Activated T-cell treated with anti-CD3 and anti-CD28 coated beads, Interleukin-2, amount 50 U/mL, for 4 hours (primary cell): Measurements from ENCODE around the gene SH3RF2. TPM values are rescaled to one million over a fixed set of nuclear protein-coding genes. Genes with fewer than 3 reads are reported as not detected.
"Not testable (repeated sequence)": the region's sequence is repeated elsewhere in the genome, so short reads cannot be mapped to it uniquely, and the experiment has no call there.

Experiments used
- ATAC-seq, 2 donors: fragments of 200-7000 bp; cut with Tn5 transposase; one replicate each; pipeline ENCODE4 v1.10.0; 2021
- DNase-seq: peaks from one replicate; pipeline ENCODE4 v3.0.0-alpha.2; 2020
- H3K27me3 Mint-ChIP-seq: one replicate; pipeline ENCODE4 v1.8.0; 2021; ENCODE audit warnings: low read depth, mixed read lengths
- H3K36me3 Mint-ChIP-seq: one replicate; pipeline ENCODE4 v1.8.0; 2022; ENCODE audit warnings: mixed read lengths; ENCODE audit not compliant: insufficient read depth
- H3K4me1 Mint-ChIP-seq: one replicate; pipeline ENCODE4 v1.8.0; 2021; ENCODE audit warnings: low read depth, mixed read lengths
- H3K4me3 Mint-ChIP-seq: one replicate; pipeline ENCODE4 v1.8.0; 2021; ENCODE audit warnings: mild to moderate bottlenecking, moderate library complexity, mixed read lengths
- H3K9me3 Mint-ChIP-seq: one replicate; pipeline ENCODE4 v1.8.0; 2021; ENCODE audit warnings: mixed read lengths
- total RNA-seq, 3 donors: library from RNA; stranded (reverse); gene quantifications; one replicate each; pipeline ENCODE4 v1.2.1, GENCODE V29; 2021

The SH3RF2 gene
- total RNA-seq, 3 donors from 2014 or later = 0.11 to 0.42 (median 0.33) TPM

DNA sequence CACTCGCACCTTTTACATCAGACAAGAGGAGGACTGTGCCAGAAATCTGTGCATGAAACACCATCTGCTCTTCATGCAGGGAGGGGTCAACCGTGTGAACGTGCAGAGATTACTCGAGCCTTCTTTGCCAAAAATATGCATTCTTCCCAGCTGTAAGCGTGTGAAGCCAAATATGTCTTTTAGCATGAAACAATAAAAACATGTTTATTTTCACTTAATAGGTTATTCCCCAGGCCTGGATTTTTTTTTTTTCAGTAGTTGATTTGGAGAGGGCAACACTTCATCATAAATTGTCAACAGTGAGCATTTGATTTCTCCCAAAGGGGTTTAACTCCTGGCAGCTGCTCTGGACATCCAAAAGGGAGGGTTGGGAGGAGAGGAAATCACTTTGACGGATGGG, 145.2 kb downstream of the SH3RF2 start:
- H3K27me3 Mint-ChIP-seq = peaks cover 15% of the 10 kb centered on the region
- DNase-seq (no peak), ATAC-seq (no peak)
- peaks cover 2% of the 10 kb centered on the region for H3K36me3 Mint-ChIP-seq
- H3K4me3 Mint-ChIP-seq = no peak overlapping the region
- H3K4me1 Mint-ChIP-seq = peaks cover 11% of the 10 kb centered on the region
- H3K9me3 Mint-ChIP-seq = no peaks in the 10 kb centered on the region

DNA sequence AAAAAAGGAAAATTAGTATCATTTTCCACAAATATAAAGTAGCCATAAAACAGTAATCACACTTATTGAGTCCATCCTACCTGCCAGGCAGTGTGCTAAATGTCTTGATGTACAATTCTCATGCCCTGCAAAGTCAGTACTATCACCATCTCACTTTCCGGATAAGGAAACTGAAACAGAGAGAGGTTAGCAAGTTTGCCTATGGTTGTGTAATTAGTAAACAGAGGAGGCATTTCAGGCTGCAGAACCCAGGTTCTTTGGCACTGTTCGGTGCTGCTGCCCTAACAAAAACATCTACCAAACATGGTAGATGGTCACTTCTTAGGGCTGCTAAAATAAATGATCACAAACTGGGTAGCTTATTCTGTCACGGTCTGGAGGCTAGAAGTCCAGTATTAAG, 146.4 kb downstream of the SH3RF2 start:
- Mint-ChIP-seq H3K36me3 (peaks cover 2% of the 10 kb centered on the region), H3K27me3 (peaks cover 15% of the 10 kb centered on the region), H3K4me3 (no peak overlapping the region), H3K4me1 (peaks cover 11% of the 10 kb centered on the region), H3K9me3 (no peaks in the 10 kb centered on the region)
- DNase-seq (no peak), ATAC-seq (no peak)

DNA sequence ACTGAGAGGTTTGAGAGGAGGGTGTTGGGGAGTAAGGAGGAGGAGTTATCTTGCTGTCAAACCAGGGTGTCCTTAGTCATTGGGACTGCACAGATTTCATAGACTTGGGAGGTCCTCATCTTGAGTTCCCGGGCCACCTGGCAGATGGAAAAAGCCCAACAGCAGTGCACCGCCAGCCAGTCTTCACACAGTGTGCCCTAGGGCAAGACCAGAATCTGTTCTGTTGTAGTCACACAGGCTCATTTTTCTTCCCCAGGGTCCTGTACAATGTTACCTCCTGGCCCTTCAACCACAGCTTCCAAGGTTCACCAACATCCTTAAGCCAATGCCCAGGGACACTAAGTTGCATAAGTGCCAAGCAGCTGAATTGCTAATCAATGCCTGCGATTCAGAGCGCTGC, 148.0 kb downstream of the SH3RF2 start:
- DNase-seq (no peak), ATAC-seq (no peak)
- Mint-ChIP-seq H3K36me3 (peaks cover 2% of the 10 kb centered on the region), H3K27me3 (peaks cover 13% of the 10 kb centered on the region), H3K9me3 (no peaks in the 10 kb centered on the region), H3K4me3 (no peak overlapping the region), H3K4me1 (peaks cover 7% of the 10 kb centered on the region)

- peaks cover 8% of the 10 kb centered on the region for H3K27me3 Mint-ChIP-seq
- no peak overlapping the region for H3K4me3 Mint-ChIP-seq
- DNase-seq (no peak), ATAC-seq (no peak)
- no peaks in the 10 kb centered on the region for H3K9me3 Mint-ChIP-seq
- H3K4me1 Mint-ChIP-seq = no peaks in the 10 kb centered on the region
- peaks cover 2% of the 10 kb centered on the region for H3K36me3 Mint-ChIP-seq
Measured at GRCh38 chr5:146088098-146088497, 151.7 kb downstream of the SH3RF2 start.

GRCh38 chr5:146089287-146089686, 152.9 kb downstream of the SH3RF2 start:
- no peak overlapping the region for H3K4me3 Mint-ChIP-seq
- no peaks in the 10 kb centered on the region for H3K9me3 Mint-ChIP-seq
- H3K27me3 Mint-ChIP-seq = peaks cover 3% of the 10 kb centered on the region
- no peak for ATAC-seq
- no peaks in the 10 kb centered on the region for H3K36me3 Mint-ChIP-seq
- DNase-seq = no peak
- no peaks in the 10 kb centered on the region for H3K4me1 Mint-ChIP-seq

DNA sequence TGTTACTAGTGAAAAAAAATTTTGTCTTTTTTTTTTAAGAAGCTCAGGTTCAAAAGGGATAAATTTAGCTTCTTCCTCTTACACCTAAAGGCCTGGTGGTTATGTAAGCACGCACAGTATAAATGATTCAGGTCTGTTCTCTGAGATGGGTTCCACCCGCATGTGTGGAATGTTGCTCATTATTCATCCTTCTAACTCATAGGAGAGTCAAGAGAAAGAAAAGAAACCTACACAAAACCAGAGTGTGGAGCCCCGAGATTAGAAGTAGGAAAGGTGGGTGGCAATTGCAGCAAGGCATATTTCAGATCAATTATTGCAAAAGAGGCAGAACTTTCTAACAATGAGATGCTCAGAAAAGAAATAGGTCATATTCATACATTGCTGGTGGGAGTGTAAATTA, 155.5 kb downstream of the SH3RF2 start:
- Mint-ChIP-seq H3K4me1 (no peaks in the 10 kb centered on the region), H3K27me3 (no peaks in the 10 kb centered on the region), H3K9me3 (no peaks in the 10 kb centered on the region), H3K36me3 (no peaks in the 10 kb centered on the region), H3K4me3 (no peak overlapping the region)
- ATAC-seq = no peak
- DNase-seq = no peak

- Mint-ChIP-seq H3K36me3 (no peaks in the 10 kb centered on the region), H3K9me3 (no peaks in the 10 kb centered on the region), H3K4me3 (no peak overlapping the region), H3K27me3 (no peaks in the 10 kb centered on the region), H3K4me1 (no peaks in the 10 kb centered on the region)
- DNase-seq (no peak), ATAC-seq (no peak)
Measured at GRCh38 chr5:146098047-146098446, 161.7 kb downstream of the SH3RF2 start.

DNA sequence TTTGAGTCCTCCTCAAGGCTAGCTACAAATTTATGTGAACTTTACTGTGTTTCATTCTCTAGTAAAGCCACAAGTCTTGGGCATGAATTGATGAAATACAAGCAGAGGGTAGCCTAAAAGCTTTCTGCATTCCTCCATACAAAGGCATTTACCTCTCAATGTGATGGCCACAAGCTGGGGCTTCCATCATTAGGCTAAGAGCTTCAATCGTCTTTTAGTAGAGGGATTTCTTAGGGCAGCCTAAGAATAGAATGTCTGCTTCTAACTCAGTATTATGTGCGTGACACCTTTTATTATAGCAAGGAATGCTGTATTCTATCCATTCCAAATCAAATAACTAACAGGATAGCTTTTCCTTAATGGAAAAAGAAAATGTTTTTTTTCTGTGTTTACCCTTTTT, 165.3 kb downstream of the SH3RF2 start:
- ATAC-seq = no peak
- H3K9me3 Mint-ChIP-seq = no peaks in the 10 kb centered on the region

GRCh38 chr5:146103594-146103993, 167.2 kb downstream of the SH3RF2 start:
- H3K4me1 Mint-ChIP-seq = no peaks in the 10 kb centered on the region

More for the DNA sequence above, 165.3 kb downstream of the SH3RF2 start:
- H3K36me3 Mint-ChIP-seq = peaks cover 7% of the 10 kb centered on the region
- H3K4me1 Mint-ChIP-seq = no peaks in the 10 kb centered on the region
- DNase-seq = no peak
- H3K4me3 Mint-ChIP-seq = no peak overlapping the region
- no peaks in the 10 kb centered on the region for H3K27me3 Mint-ChIP-seq

DNA sequence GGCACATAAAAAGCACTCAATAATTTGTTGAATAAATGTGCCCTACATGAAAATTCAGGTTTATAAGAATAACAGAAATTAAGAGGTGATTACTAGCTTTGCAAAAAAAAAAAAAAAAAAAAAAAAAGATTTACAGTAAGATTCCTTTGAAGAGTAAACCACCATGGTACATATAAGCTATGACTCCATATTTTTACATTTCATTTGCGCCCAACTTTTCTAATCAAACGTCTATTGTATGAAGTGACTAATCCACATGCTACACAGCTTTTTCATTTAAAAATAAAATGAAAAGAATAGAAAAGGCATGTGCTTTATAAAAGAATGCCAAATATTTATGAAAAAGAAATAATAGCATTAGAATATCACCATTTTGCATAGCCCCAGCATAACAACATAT, 169.1 kb downstream of the SH3RF2 start, which contains the start of gene PLAC8L1:
Gene PLAC8L1, minus strand, starts transcription at position 101 of the 400 bp plus-strand sequence. CDS start 1,266 bp downstream, outside the sequence.
- Mint-ChIP-seq H3K4me1 (no peaks in the 10 kb centered on the region), H3K4me3 (no peak within 1 kb of the TSS), H3K36me3 (peaks cover 11% of the 10 kb centered on the region), H3K9me3 (no peaks in the 10 kb centered on the region), H3K27me3 (no peaks in the 10 kb centered on the region)
- no peak for DNase-seq
- ATAC-seq = no peak

More at GRCh38 chr5:146103594-146103993, 167.2 kb downstream of the SH3RF2 start:
- no peaks in the 10 kb centered on the region for H3K27me3 Mint-ChIP-seq
- H3K36me3 Mint-ChIP-seq = peaks cover 9% of the 10 kb centered on the region
- no peak overlapping the region for H3K4me3 Mint-ChIP-seq
- H3K9me3 Mint-ChIP-seq = no peaks in the 10 kb centered on the region
- ATAC-seq = no peak
- DNase-seq = no peak

- no peaks in the 10 kb centered on the region for H3K4me1 Mint-ChIP-seq
- ATAC-seq (no peak), DNase-seq (no peak)
- no peaks in the 10 kb centered on the region for H3K9me3 Mint-ChIP-seq
- H3K36me3 Mint-ChIP-seq = peaks cover 19% of the 10 kb centered on the region
- H3K27me3 Mint-ChIP-seq = no peaks in the 10 kb centered on the region
- no peak overlapping the region for H3K4me3 Mint-ChIP-seq
Measured at GRCh38 chr5:146107901-146108300, 171.5 kb downstream of the SH3RF2 start.

DNA sequence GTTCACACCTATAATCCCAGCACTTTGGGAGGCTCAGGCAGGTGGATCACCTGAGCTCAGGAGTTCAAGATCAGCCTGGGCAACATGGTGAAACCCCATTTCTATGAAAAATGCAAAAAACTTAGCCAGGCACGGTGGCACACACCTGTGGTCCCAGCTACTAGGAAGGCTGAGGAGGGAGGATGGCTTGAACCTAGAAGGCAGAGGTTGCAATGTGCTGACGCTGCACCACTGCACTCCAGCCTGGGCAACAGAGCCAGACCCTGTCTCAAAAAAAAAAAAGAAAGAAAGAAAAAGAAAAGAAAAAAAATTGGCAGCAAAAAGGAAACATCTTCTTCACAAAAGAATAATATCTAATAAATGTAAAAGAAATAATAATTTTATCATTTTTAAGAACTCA, 172.5 kb downstream of the SH3RF2 start:
- not testable (repeated sequence) for H3K27me3 Mint-ChIP-seq, DNase-seq, H3K4me1 Mint-ChIP-seq, H3K4me3 Mint-ChIP-seq, ATAC-seq, H3K9me3 Mint-ChIP-seq
- peaks cover 20% of the 10 kb centered on the region for H3K36me3 Mint-ChIP-seq

DNA sequence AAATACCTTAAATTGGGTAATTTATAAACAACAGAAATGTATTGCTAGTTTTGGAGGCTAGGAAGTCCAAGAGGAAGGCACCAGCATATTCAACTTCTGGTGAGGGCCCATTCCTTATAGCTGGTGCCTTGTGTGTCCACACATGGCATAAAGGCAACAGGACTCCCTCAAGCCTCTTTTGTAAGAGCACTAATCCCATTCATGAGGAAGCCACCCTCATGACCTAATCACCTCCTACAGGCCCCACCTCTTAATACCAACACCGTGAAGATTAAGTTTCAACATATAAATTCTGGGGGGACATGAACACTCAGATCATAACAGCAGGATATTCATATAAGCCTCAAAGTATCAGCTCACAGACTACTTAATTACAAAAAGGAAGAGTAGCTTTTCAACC, 173.0 kb downstream of the SH3RF2 start:
- Mint-ChIP-seq H3K4me3 (no peak overlapping the region), H3K36me3 (peaks cover 19% of the 10 kb centered on the region)

DNA sequence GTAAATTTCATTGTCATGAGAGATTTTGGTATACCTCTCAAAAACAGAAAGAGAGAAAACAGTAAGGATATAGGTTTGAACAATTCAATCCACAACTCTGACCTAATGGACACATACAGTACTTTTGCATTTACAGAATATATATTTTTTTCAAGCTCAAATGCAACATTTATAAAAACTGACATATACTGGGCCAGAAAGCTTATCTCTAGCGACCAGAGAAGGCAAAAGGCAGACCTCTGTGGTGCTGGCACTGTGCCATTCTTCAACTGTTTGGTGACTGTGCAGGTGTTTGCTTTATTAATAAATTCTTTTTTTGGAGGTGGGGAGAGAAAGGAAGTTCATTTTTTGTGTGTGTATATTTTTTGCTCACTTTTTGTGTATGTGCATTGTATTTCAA, 175.0 kb downstream of the SH3RF2 start:
- Mint-ChIP-seq H3K4me3 (no peak overlapping the region), H3K36me3 (peaks cover 20% of the 10 kb centered on the region), H3K27me3 (no peaks in the 10 kb centered on the region), H3K4me1 (no peaks in the 10 kb centered on the region), H3K9me3 (no peaks in the 10 kb centered on the region)
- DNase-seq (no peak), ATAC-seq (no peak)

More for the DNA sequence above, 173.0 kb downstream of the SH3RF2 start:
- ATAC-seq (no peak), DNase-seq (no peak)
- Mint-ChIP-seq H3K4me1 (no peaks in the 10 kb centered on the region), H3K9me3 (no peaks in the 10 kb centered on the region), H3K27me3 (no peaks in the 10 kb centered on the region)

DNA sequence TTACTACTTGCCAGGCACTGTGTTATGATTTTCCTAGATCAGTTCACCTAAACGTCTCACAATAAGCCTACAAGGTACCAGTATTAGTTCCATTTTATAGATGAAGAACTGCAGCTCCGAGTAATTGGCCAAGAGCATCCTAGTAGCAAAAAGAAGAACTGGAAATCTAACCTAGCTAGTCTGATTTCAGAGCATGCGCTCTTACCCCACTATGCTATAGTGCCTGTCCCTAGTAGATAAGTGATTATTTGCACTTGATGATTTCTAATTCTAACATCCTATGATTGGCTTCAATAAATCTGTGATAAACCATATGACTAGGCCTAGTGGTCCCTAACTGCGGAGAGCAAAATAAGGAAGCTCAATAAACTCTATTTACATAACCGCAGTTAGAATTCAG, 176.1 kb downstream of the SH3RF2 start:
- Mint-ChIP-seq H3K4me3 (no peak overlapping the region), H3K9me3 (no peaks in the 10 kb centered on the region), H3K4me1 (no peaks in the 10 kb centered on the region), H3K36me3 (peaks cover 23% of the 10 kb centered on the region), H3K27me3 (no peaks in the 10 kb centered on the region)
- no peak for ATAC-seq
- DNase-seq = no peak
